HEK293 (cell line): Measurements from ENCODE around the gene KCNQ4.

Source experiments
- CTCF ChIA-PET: fragments of 350-600 bp; formaldehyde crosslinking; extraction: SDS; loops from one replicate; lab custom pipeline; 2021; ENCODE audit warnings: antibody characterized with exemption; lab: Yijun Ruan, JAX
- POLR2A ChIA-PET: fragments of 300-600 bp; formaldehyde crosslinking; extraction: SDS; loops from one replicate; lab custom pipeline; 2020; ENCODE audit warnings: antibody characterized with exemption, inconsistent platforms; lab: Yijun Ruan, JAX
- H3K27ac ChIP-seq: fragments of 200-500 bp; sonication (Bioruptor generic); 2 replicates; pipeline ENCODE4 v1.5.1; 2014; ENCODE audit warnings: low read depth, low read length, control low read depth, inconsistent platforms; ENCODE audit errors: extremely low read depth
- H3K36me3 ChIP-seq, 2 experiments: fragments of 200-500 bp in 1 of 2; sonication (Bioruptor generic) in 1 of 2; 1 replicate in 1 of 2; 2 replicates in 1 of 2; pipeline ENCODE4 v1.5.1; 2014 to 2017; ENCODE audit warnings: inconsistent platforms in 2 of 2, low read length in 2 of 2; ENCODE audit not compliant: control insufficient read depth in 2 of 2, insufficient read depth in 1 of 2
- H3K4me1 ChIP-seq: fragments of 200-500 bp; sonication (Bioruptor generic); 2 replicates; pipeline ENCODE4 v1.5.1; 2014; ENCODE audit warnings: mild to moderate bottlenecking, low read length, inconsistent platforms; ENCODE audit not compliant: control insufficient read depth, insufficient read depth
- H3K4me3 ChIP-seq: 2 replicates; pipeline ENCODE4 v1.5.1; 2011; ENCODE audit warnings: low read depth, mild to moderate bottlenecking, control low read depth, low read length, moderate library complexity
- H3K9me3 ChIP-seq: fragments of 200-500 bp; sonication (Bioruptor generic); 2 replicates; pipeline ENCODE4 v1.5.1; 2014; ENCODE audit warnings: low read depth, low read length, inconsistent platforms; ENCODE audit not compliant: control insufficient read depth, insufficient read depth
- EGR2 ChIP-seq: fragments of 450-650 bp; formaldehyde crosslinking; IDR thresholded peaks from 2 replicates; pipeline ENCODE4 v1.5.1; 2016; ENCODE audit warnings: low read depth, missing biosample characterization, missing genetic modification characterization
- MYNN ChIP-seq: fragments of 450-650 bp; formaldehyde crosslinking; IDR thresholded peaks from 2 replicates; pipeline ENCODE4 v1.5.1; 2016; ENCODE audit warnings: missing biosample characterization, missing genetic modification characterization, borderline replicate concordance
- MZF1 ChIP-seq: fragments of 450-650 bp; formaldehyde crosslinking; IDR thresholded peaks from 2 replicates; pipeline ENCODE4 v1.5.1; 2017; ENCODE audit warnings: missing biosample characterization, missing genetic modification characterization, borderline replicate concordance
- PRDM6 ChIP-seq: fragments of 450-650 bp; formaldehyde crosslinking; IDR thresholded peaks from 2 replicates; pipeline ENCODE4 v1.5.1; 2017; ENCODE audit warnings: missing biosample characterization, missing genetic modification characterization
- ZBTB44 ChIP-seq: fragments of 450-650 bp; IDR thresholded peaks from 2 replicates; pipeline ENCODE4 v1.5.1; 2018; ENCODE audit warnings: missing biosample characterization, mild to moderate bottlenecking, missing genetic modification characterization
- ZBTB8A ChIP-seq: fragments of 450-650 bp; formaldehyde crosslinking; IDR thresholded peaks from 2 replicates; pipeline ENCODE4 v1.5.1; 2016; ENCODE audit warnings: missing biosample characterization, missing genetic modification characterization
- ZFHX2 ChIP-seq: fragments of 450-650 bp; formaldehyde crosslinking; conservative IDR thresholded peaks from 2 replicates; pipeline ENCODE4 v1.5.1; 2016; ENCODE audit warnings: missing biosample characterization, missing genetic modification characterization
- ZFP37 ChIP-seq: fragments of 450-650 bp; formaldehyde crosslinking; IDR thresholded peaks from 2 replicates; pipeline ENCODE4 v1.5.1; 2016; ENCODE audit warnings: missing biosample characterization, missing genetic modification characterization
- ZNF114 ChIP-seq: fragments of 450-650 bp; formaldehyde crosslinking; IDR thresholded peaks from 2 replicates; pipeline ENCODE4 v1.5.0; 2017; ENCODE audit warnings: missing biosample characterization, missing genetic modification characterization
- ZNF121 ChIP-seq: fragments of 450-650 bp; formaldehyde crosslinking; IDR thresholded peaks from 2 replicates; pipeline ENCODE4 v1.5.1; 2016; ENCODE audit warnings: missing biosample characterization, missing genetic modification characterization
- ZNF148 ChIP-seq: fragments of 450-650 bp; formaldehyde crosslinking; IDR thresholded peaks from 2 replicates; pipeline ENCODE4 v1.5.0; 2017; ENCODE audit warnings: missing biosample characterization, missing genetic modification characterization, borderline replicate concordance
- ZNF157 ChIP-seq: fragments of 450-650 bp; formaldehyde crosslinking; IDR thresholded peaks from 2 replicates; pipeline ENCODE4 v1.5.1; 2016; ENCODE audit warnings: missing biosample characterization, missing genetic modification characterization
- ZNF169 ChIP-seq: fragments of 450-650 bp; formaldehyde crosslinking; IDR thresholded peaks from 2 replicates; pipeline ENCODE4 v1.5.1; 2016; ENCODE audit warnings: missing biosample characterization, missing genetic modification characterization
- ZNF223 ChIP-seq: fragments of 450-650 bp; formaldehyde crosslinking; IDR thresholded peaks from 2 replicates; pipeline ENCODE4 v1.5.1; 2016; ENCODE audit warnings: missing biosample characterization, missing genetic modification characterization
- ZNF280C ChIP-seq: fragments of 450-650 bp; formaldehyde crosslinking; IDR thresholded peaks from 2 replicates; pipeline ENCODE4 v1.5.1; 2016; ENCODE audit warnings: missing biosample characterization, missing genetic modification characterization
- ZNF354C ChIP-seq: fragments of 450-650 bp; formaldehyde crosslinking; IDR thresholded peaks from 2 replicates; pipeline ENCODE4 v1.5.1; 2016; ENCODE audit warnings: missing biosample characterization, missing genetic modification characterization, low read depth, borderline replicate concordance
- ZNF37A ChIP-seq: fragments of 450-650 bp; IDR thresholded peaks from 2 replicates; pipeline ENCODE4 v1.5.1; 2018; ENCODE audit warnings: missing biosample characterization, missing genetic modification characterization
- ZNF513 ChIP-seq: fragments of 450-650 bp; IDR thresholded peaks from 2 replicates; pipeline ENCODE4 v1.5.1; 2018; ENCODE audit warnings: missing biosample characterization, missing genetic modification characterization
- ZNF530 ChIP-seq: fragments of 450-650 bp; formaldehyde crosslinking; IDR thresholded peaks from 2 replicates; pipeline ENCODE4 v1.5.1; 2016; ENCODE audit warnings: low read depth, missing biosample characterization, missing genetic modification characterization
- ZNF558 ChIP-seq: fragments of 450-650 bp; formaldehyde crosslinking; IDR thresholded peaks from 2 replicates; pipeline ENCODE4 v1.5.1; 2016; ENCODE audit warnings: missing biosample characterization, missing genetic modification characterization
- ZNF692 ChIP-seq: fragments of 450-650 bp; formaldehyde crosslinking; IDR thresholded peaks from 2 replicates; pipeline ENCODE4 v1.5.1; 2016; ENCODE audit warnings: missing biosample characterization, missing genetic modification characterization
- ZNF768 ChIP-seq: fragments of 450-650 bp; formaldehyde crosslinking; IDR thresholded peaks from 2 replicates; pipeline ENCODE4 v1.5.1; 2018; ENCODE audit warnings: missing biosample characterization, mild to moderate bottlenecking, missing genetic modification characterization
- ZNF791 ChIP-seq: fragments of 450-650 bp; formaldehyde crosslinking; IDR thresholded peaks from 2 replicates; pipeline ENCODE4 v1.5.1; 2016; ENCODE audit warnings: missing biosample characterization, missing genetic modification characterization
- ZXDB ChIP-seq: fragments of 450-650 bp; formaldehyde crosslinking; IDR thresholded peaks from 2 replicates; pipeline ENCODE4 v1.5.1; 2016; ENCODE audit warnings: missing biosample characterization, missing genetic modification characterization

The KCNQ4 gene

GRCh38 chr1:40886318-40887011, 102.9 kb downstream of the KCNQ4 start:
- ChIA-PET POLR2A (no interaction called here), CTCF (interaction anchor here (0.9 kb wide), 1 partner anchor 62 kb away, joined by 3 read pairs; no protein-coding TSS in a partner anchor)
- H3K9me3 ChIP-seq = no peaks in the 10 kb centered on the region

GRCh38 chr1:40887012-40887378, 103.4 kb downstream of the KCNQ4 start:
- Histone ChIP-seq H3K27ac (no peak overlapping the region), H3K9me3 (no peaks in the 10 kb centered on the region), H3K36me3 (no peaks in the 10 kb centered on the region), H3K4me3 (no peak overlapping the region), H3K4me1 (no peaks in the 10 kb centered on the region)
- ChIA-PET CTCF (interaction anchor here (0.9 kb wide), 1 partner anchor 61 kb away, joined by 3 read pairs; no protein-coding TSS in a partner anchor), POLR2A (no interaction called here)
- no peak for TF ChIP-seq MZF1
- TF ChIP-seq ZNF692 (tag by site-specific recombination) = no peak
- TF ChIP-seq ZFP37 (tag by site-specific recombination) = no peak
- no peak for TF ChIP-seq ZBTB8A (tag by site-specific recombination)
- no peak for TF ChIP-seq ZNF169
- TF ChIP-seq ZXDB (tag by site-specific recombination) = no peak
- no peak for TF ChIP-seq ZNF121 (tag by site-specific recombination)
- no peak for TF ChIP-seq ZNF513 (tag by site-specific recombination)
- TF ChIP-seq ZBTB44 (tag by site-specific recombination) = no peak
- TF ChIP-seq ZNF157 (tag by site-specific recombination) = no peak
- TF ChIP-seq ZNF354C (tag by site-specific recombination) = no peak
- no peak for TF ChIP-seq ZNF37A
- no peak for TF ChIP-seq ZNF791 (tag by site-specific recombination)
- TF ChIP-seq ZNF114 (tag by site-specific recombination) = no peak
- no peak for TF ChIP-seq ZNF280C (tag by site-specific recombination)
- TF ChIP-seq PRDM6 (tag by site-specific recombination) = no peak
- no peak for TF ChIP-seq ZNF558 (tag by site-specific recombination)
- TF ChIP-seq MYNN (tag by site-specific recombination) = no peak

More at GRCh38 chr1:40886318-40887011, 102.9 kb downstream of the KCNQ4 start:
- no peaks in the 10 kb centered on the region for H3K36me3 ChIP-seq
- H3K4me1 ChIP-seq = no peaks in the 10 kb centered on the region
- TF ChIP-seq ZNF530 (no peak), ZNF148 (no peak), ZNF768 (no peak), ZFHX2 (tag by site-specific recombination) (peak; percentile 78), ZNF223 (tag by site-specific recombination) (no peak), EGR2 (tag by site-specific recombination) (0 out of 2 replicates have a peak, but pooled peaks have one; percentile 48)
- no peak overlapping the region for H3K4me3 ChIP-seq
- H3K27ac ChIP-seq = no peak overlapping the region
